WTC11 (cell line): ENCODE results near the gene GABBR2.

Experiments used
- CREB1 ChIP-seq: sonication (generic); formaldehyde crosslinking; IDR thresholded peaks from 2 replicates; pipeline ENCODE4 v1.8.0; 2023; ENCODE audit warnings: mild to moderate bottlenecking, missing genetic modification reagents
- HMGA2 ChIP-seq: fragments of 250-450 bp; sonication (Bioruptor Pico); IDR thresholded peaks from 2 replicates; pipeline ENCODE4 v1.4.0; 2021; ENCODE audit warnings: mild to moderate bottlenecking, moderate library complexity
- JUN ChIP-seq: sonication (generic); formaldehyde crosslinking; IDR thresholded peaks from 2 replicates; pipeline ENCODE4 v1.8.0; 2023; ENCODE audit warnings: mild to moderate bottlenecking, missing genetic modification reagents
- NFE2L1 ChIP-seq: sonication (generic); formaldehyde crosslinking; IDR thresholded peaks from 2 replicates; pipeline ENCODE4 v1.8.1; 2023; ENCODE audit warnings: missing genetic modification reagents
- TCF7 ChIP-seq: sonication (generic); formaldehyde crosslinking; IDR thresholded peaks from 2 replicates; pipeline ENCODE4 v1.8.0; 2022; ENCODE audit warnings: mild to moderate bottlenecking, low read depth, missing genetic modification reagents, moderate library complexity
- ZNF121 ChIP-seq: sonication (generic); formaldehyde crosslinking; IDR thresholded peaks from 2 replicates; pipeline ENCODE4 v1.8.0; 2023; ENCODE audit warnings: missing genetic modification reagents
- ZNF317 ChIP-seq: sonication (generic); formaldehyde crosslinking; IDR thresholded peaks from 2 replicates; pipeline ENCODE4 v1.8.1; 2023; ENCODE audit warnings: low read depth, mild to moderate bottlenecking, moderate library complexity, missing genetic modification reagents, borderline replicate concordance
- ZNF416 ChIP-seq: fragments of 250-450 bp; sonication (Bioruptor Pico); IDR thresholded peaks from 2 replicates; pipeline ENCODE4 v1.9.0; 2021; ENCODE audit warnings: mild to moderate bottlenecking, inconsistent platforms
- TF ChIP-seq, protein P1 (sequence below): fragments of 200-600 bp; IDR thresholded peaks from 2 replicates; pipeline ENCODE4 v1.8.0; 2022; ENCODE audit warnings: antibody characterized with exemption
- TF ChIP-seq, protein P2 (sequence below): sonication (generic); formaldehyde crosslinking; IDR thresholded peaks from 2 replicates; pipeline ENCODE4 v1.8.1; 2022; ENCODE audit warnings: low read depth, mild to moderate bottlenecking, moderate library complexity, missing genetic modification reagents, borderline replicate concordance
- TF ChIP-seq, protein P3 (sequence below): sonication (generic); formaldehyde crosslinking; IDR thresholded peaks from 2 replicates; pipeline ENCODE4 v1.8.1; 2023; ENCODE audit warnings: mild to moderate bottlenecking, missing genetic modification reagents, moderate library complexity
- TF ChIP-seq, protein P4 (sequence below): sonication (generic); formaldehyde crosslinking; IDR thresholded peaks from 2 replicates; pipeline ENCODE4 v1.8.0; 2022; ENCODE audit warnings: mild to moderate bottlenecking, missing genetic modification reagents
- TF ChIP-seq, protein P5 (sequence below): sonication (generic); formaldehyde crosslinking; IDR thresholded peaks from 2 replicates; pipeline ENCODE4 v1.8.0; 2022; ENCODE audit warnings: mild to moderate bottlenecking, missing genetic modification reagents
- TF ChIP-seq, protein P6 (sequence below): sonication (generic); formaldehyde crosslinking; IDR thresholded peaks from 2 replicates; pipeline ENCODE4 v1.8.1; 2023; ENCODE audit warnings: mild to moderate bottlenecking, missing genetic modification reagents

DNA sequence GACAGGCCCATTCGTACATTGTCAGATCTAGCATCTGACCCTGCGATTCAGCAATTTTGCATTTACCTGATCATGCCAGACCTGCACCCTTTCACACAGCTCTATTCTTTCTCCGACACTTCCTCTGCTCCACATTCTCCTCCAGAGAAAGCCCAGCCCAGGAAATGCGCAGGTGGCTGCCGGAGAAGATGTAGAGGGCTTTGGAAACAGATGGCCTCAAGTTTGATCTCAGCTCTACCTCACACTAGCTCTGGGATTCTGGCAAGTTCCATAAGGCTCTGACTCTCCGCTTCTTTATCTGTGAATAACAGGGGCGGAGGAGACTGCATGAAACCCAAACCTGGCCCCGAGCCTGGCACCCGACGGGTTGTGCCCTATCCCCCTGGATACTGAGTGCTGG, 61.5 kb downstream of the GABBR2 start:
- TF ChIP-seq, protein P1, sequence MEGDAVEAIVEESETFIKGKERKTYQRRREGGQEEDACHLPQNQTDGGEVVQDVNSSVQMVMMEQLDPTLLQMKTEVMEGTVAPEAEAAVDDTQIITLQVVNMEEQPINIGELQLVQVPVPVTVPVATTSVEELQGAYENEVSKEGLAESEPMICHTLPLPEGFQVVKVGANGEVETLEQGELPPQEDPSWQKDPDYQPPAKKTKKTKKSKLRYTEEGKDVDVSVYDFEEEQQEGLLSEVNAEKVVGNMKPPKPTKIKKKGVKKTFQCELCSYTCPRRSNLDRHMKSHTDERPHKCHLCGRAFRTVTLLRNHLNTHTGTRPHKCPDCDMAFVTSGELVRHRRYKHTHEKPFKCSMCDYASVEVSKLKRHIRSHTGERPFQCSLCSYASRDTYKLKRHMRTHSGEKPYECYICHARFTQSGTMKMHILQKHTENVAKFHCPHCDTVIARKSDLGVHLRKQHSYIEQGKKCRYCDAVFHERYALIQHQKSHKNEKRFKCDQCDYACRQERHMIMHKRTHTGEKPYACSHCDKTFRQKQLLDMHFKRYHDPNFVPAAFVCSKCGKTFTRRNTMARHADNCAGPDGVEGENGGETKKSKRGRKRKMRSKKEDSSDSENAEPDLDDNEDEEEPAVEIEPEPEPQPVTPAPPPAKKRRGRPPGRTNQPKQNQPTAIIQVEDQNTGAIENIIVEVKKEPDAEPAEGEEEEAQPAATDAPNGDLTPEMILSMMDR, result no peak
- TF ChIP-seq, protein P2, sequence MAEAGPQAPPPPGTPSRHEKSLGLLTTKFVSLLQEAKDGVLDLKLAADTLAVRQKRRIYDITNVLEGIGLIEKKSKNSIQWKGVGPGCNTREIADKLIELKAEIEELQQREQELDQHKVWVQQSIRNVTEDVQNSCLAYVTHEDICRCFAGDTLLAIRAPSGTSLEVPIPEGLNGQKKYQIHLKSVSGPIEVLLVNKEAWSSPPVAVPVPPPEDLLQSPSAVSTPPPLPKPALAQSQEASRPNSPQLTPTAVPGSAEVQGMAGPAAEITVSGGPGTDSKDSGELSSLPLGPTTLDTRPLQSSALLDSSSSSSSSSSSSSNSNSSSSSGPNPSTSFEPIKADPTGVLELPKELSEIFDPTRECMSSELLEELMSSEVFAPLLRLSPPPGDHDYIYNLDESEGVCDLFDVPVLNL (CRISPR knock-in tag), result no peak
- TF ChIP-seq CREB1 (CRISPR knock-in tag), result no peak
- TF ChIP-seq JUN, result no peak
- no peak for TF ChIP-seq TCF7 (CRISPR knock-in tag)
- TF ChIP-seq, protein P3, sequence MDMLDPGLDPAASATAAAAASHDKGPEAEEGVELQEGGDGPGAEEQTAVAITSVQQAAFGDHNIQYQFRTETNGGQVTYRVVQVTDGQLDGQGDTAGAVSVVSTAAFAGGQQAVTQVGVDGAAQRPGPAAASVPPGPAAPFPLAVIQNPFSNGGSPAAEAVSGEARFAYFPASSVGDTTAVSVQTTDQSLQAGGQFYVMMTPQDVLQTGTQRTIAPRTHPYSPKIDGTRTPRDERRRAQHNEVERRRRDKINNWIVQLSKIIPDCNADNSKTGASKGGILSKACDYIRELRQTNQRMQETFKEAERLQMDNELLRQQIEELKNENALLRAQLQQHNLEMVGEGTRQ (CRISPR knock-in tag), result no peak
- no peak for TF ChIP-seq ZNF317 (CRISPR knock-in tag)
- TF ChIP-seq, protein P4, sequence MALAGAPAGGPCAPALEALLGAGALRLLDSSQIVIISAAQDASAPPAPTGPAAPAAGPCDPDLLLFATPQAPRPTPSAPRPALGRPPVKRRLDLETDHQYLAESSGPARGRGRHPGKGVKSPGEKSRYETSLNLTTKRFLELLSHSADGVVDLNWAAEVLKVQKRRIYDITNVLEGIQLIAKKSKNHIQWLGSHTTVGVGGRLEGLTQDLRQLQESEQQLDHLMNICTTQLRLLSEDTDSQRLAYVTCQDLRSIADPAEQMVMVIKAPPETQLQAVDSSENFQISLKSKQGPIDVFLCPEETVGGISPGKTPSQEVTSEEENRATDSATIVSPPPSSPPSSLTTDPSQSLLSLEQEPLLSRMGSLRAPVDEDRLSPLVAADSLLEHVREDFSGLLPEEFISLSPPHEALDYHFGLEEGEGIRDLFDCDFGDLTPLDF (CRISPR knock-in tag), result no peak
- TF ChIP-seq, protein P5, sequence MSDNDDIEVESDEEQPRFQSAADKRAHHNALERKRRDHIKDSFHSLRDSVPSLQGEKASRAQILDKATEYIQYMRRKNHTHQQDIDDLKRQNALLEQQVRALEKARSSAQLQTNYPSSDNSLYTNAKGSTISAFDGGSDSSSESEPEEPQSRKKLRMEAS (CRISPR knock-in tag), result no peak
- TF ChIP-seq ZNF416 (CRISPR knock-in tag), result no peak
- TF ChIP-seq NFE2L1, result no peak
- no peak for TF ChIP-seq ZNF121
- no peak for TF ChIP-seq HMGA2 (CRISPR knock-in tag)
- TF ChIP-seq, protein P6, sequence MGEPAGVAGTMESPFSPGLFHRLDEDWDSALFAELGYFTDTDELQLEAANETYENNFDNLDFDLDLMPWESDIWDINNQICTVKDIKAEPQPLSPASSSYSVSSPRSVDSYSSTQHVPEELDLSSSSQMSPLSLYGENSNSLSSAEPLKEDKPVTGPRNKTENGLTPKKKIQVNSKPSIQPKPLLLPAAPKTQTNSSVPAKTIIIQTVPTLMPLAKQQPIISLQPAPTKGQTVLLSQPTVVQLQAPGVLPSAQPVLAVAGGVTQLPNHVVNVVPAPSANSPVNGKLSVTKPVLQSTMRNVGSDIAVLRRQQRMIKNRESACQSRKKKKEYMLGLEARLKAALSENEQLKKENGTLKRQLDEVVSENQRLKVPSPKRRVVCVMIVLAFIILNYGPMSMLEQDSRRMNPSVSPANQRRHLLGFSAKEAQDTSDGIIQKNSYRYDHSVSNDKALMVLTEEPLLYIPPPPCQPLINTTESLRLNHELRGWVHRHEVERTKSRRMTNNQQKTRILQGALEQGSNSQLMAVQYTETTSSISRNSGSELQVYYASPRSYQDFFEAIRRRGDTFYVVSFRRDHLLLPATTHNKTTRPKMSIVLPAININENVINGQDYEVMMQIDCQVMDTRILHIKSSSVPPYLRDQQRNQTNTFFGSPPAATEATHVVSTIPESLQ, result no peak
